ENCODE data around the gene TIGD4.

DNA sequence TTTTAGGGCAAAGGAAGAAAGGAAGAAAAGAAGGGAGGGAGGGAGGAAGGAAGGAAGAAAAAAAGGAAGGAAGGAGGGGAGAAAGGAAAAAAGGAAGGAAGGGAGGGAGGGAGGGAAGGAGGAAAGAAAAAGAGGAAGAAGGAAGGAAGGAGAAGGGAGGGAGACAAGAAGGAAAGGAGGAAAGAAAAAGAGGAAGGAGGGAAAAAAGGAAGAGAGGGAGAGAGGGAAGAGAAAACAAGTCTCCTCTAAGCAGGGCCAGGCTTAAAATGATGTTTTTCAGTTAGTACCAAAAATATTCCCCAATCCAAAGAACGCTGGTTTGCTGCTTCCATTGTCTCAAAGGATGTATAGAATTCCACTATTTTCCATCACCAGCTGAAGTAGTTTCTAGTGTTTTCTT, 2.0 kb downstream of the TIGD4 start:
- no peak for TF ChIP-seq POLR2A (IDR thresholded peaks at IDR 0.05; ENCODE audit: low read length)
- TF ChIP-seq GATA1 (IDR thresholded peaks at IDR 0.05; ENCODE audit: low read depth, low read length): no peak

Measured in erythroblast (primary cell).